ENCODE results near the gene CFAP74.

The CFAP74 gene

GRCh38 chr1:2018217-2019171, 14.9 kb upstream of the CFAP74 start:
- FAIRE-seq, result no peak

- FAIRE-seq, result no peak
These were observed 12.5 kb upstream of the CFAP74 start for GRCh38 chr1:2016123-2016522.

DNA sequence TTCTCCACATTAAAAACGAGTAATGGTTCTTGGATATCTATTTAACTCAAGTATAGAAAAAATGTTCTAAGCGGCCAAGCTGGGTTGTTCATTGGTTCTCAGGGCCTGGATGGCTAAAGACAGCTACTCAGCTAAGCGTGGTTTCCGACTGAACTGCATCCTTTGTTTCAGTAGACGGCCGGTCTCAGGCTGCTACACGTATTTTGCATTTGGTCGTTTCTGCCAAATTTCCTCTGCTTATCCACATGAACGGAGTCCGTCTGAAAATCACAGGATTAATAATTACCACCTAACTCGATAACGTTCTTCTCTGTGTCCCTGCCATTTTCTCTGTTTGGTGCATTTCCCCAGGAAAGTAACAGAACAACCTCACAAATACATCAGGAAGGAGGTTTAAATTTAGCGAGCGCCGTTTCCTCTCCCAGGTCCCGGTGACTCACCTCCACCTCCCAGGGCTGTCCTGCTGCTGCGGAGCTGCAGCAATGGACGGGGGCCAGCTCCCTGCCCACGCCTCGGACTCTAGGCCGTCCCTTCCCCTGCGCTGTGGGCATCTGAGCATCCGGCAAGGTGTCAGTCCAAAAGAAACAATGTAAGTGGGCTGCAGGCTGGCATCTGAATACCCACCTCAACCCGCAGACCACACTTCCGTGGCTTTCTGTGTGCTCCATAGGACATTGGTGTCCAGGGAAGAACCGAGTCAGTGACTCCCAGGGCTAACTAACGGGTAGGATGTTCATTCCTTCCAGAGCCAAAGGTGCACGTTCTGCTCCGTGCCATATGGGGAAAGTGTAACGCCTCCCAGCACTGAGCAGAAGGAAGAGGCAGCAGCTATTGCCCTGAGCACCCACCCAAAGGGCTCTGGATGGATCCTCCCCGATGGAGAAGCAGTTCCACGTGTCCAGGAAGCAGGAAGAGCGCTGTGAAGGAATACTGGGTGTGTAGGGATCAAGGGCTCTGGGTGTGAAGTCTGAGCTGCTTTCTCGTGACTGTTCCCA, 11.5 kb upstream of the CFAP74 start:
- FAIRE-seq, result no peak

DNA sequence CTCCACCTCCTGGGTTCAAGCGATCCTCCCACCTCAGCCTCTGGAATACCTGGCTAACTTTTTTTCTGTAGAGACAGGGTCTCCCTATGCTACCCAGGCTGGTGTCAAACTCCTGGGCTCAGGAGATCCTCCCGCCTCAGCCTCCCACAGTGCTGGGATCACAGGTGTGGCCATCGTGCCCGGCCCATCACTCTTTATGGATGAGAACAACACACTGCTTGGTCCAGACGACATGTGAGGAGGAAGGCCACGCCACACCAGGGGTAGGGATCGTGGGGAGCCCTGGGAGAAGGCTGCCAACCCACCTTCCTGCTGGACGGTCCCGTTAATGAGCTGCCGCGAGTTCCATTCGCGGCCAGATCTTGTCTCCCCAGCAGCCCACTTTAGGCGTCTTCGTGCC, 10.6 kb upstream of the CFAP74 start:
- no peak for FAIRE-seq

- FAIRE-seq, result no peak
These were observed 5.8 kb upstream of the CFAP74 start for GRCh38 chr1:2009101-2010053.

DNA sequence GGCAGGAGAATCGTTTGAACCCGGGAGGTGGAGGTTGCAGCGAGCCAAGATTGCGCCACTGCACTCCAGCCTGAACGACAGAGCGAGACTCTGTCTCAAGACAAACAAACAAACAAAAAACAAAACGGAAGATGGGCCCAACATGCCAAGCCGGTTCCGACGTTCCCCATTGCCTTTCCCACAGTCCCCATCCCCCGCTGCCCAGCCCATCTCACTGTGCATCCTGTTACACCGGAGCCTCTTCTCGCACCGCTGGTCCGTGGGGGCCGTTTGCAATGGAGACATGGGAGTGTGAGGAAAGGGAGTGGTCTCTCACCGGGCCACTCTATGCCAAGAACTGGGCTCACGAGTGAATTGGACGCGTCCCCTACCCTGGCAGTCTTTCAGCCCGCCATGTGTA, 1.3 kb upstream of the CFAP74 start:
- FAIRE-seq, result no peak

DNA sequence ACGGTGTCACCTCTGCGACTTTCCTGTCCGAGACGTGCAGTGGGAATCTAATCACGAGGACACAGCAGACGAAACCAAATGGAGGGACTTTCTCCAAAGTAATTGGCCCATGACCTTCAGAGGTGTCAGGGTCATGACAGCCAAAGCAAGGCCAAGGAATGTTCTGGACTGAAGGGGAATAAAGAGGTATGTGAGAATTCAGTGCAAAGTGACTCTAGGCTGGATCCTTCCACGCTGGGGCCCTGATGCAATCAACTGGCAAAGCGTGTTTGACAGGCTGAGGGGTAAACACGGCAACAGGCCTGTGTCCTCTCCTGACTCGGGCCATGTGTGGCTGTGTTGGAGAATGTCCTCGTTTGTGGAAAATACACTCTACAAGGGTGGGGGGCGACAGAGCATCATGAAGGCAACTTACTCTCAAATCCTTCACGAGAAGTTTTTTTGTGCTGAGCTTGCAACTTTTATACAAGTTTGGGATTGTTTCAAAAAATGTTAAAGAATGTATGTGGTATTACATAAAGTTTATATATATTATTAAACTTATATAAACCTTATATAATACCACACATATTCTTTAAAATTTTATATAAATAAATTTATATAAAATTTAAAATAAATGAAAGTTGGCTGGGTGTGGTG, 1.7 kb downstream of the CFAP74 start:
- FAIRE-seq, result no peak

DNA sequence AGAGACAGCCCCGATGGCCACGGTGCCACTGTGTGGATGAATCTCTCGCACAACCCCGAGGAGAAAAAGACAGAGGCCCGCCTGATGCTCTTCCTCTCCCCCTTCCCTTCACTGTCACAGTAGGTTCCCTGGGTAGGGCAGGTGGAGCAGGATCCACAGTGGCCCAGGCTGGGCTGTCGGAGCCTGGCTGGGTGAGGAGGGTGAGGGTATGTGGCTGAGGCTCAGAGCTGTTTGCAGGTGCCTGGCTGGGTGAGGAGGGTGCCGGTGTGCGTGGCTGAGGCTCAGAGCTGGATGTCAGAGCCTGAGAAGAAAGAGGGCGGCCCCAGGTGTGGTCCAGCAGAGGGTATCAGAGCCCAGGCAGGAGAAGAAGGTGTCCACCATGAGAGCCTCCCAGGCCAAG, 2.7 kb downstream of the CFAP74 start:
- no peak for FAIRE-seq

GRCh38 chr1:2000432-2000831, 3.2 kb downstream of the CFAP74 start:
- no peak for FAIRE-seq

GRCh38 chr1:1997576-1997975, 6.0 kb downstream of the CFAP74 start:
- FAIRE-seq, result no peak

GRCh38 chr1:1996207-1996651, 7.4 kb downstream of the CFAP74 start:
- FAIRE-seq, result no peak

DNA sequence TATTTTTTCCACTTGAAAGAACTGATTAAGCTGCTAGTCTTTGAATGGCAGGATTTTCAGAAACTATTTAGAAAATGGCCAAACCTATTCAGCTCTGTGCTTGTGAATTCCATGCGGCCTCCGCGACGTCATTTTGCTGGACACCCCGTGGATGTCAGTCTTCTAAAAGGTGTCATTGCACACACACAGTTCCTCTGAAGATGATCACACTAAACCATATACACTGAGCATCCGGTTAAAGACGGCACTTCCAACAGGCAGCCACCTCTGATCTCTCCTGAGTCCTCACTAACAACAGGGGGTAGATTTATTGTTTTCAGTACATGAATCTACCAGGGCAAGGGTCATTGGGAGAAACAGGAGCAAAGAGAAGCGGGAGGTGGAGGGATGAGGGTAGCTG, 9.1 kb downstream of the CFAP74 start:
- FAIRE-seq, result no peak

GRCh38 chr1:1990222-1990621, 13.4 kb downstream of the CFAP74 start:
- no peak for FAIRE-seq

DNA sequence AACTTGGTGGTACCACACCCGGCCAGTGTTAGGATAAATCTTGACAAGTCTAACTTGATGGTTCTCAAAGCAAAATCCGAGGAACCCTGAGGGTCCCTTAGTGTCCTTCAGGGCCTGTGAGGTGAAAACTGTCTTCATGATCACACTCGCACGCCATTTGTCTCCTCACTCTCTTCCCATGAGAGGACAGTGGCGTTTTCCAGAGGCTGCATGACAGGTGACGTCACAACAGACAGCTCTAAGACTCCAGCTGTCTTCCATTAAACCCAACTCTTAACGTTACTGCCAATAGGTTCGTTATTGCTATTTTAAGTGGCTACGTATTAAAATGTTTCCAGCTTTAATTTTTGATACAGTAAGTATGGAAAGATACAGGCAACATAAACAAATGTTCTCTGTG, 13.8 kb downstream of the CFAP74 start:
- no peak for FAIRE-seq

GRCh38 chr1:1989102-1989542, 14.5 kb downstream of the CFAP74 start:
- FAIRE-seq, result no peak

GRCh38 chr1:1988061-1988945, 15.3 kb downstream of the CFAP74 start:
- no peak for FAIRE-seq

DNA sequence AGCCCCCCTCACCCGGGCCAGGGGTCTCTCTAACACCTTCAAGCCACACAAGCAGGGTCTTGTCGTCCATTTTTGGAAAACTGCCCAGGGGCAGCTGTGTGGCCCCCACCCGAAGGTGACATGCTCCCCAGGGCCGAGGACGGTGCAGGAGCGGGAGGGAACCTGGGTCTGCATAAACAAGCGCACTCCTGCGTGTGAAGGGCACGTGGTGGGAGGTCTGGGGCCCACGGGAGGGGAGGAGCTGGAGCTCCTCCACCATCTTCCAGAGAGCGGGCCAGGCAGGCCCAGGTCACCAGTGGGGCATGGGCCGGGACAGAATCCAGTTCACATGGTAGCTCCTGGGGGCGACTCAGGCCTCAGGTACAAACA, 16.5 kb downstream of the CFAP74 start:
- FAIRE-seq, result no peak

GRCh38 chr1:1986451-1987141, 17.0 kb downstream of the CFAP74 start:
- FAIRE-seq, result no peak

- FAIRE-seq, result no peak
These were observed 18.1 kb downstream of the CFAP74 start for GRCh38 chr1:1985375-1986050.

Data from endometrium (tissue), 2 donors.